GM18868 (cell line): ENCODE data around the gene IL2RA.
"Not testable (repeated sequence)": the region's sequence is repeated elsewhere in the genome, so short reads cannot be mapped to it uniquely, and the experiment has no call there.

Source experiments
- ATAC-seq: cut with Tn5 transposase; IDR thresholded peaks from one replicate; pipeline ENCODE4 v1.9.1; 2021; ENCODE audit warnings: mild to moderate bottlenecking, moderate library complexity; ENCODE audit not compliant: unreplicated experiment

IL2RA gene

GRCh38 chr10:6062101-6062771 is at the start of gene IL2RA:
Gene IL2RA, minus strand, starts transcription at chr10:6062367. Its CDS starts 216 bp downstream, at chr10:6062151.
- ATAC-seq: peak; percentile 28

DNA sequence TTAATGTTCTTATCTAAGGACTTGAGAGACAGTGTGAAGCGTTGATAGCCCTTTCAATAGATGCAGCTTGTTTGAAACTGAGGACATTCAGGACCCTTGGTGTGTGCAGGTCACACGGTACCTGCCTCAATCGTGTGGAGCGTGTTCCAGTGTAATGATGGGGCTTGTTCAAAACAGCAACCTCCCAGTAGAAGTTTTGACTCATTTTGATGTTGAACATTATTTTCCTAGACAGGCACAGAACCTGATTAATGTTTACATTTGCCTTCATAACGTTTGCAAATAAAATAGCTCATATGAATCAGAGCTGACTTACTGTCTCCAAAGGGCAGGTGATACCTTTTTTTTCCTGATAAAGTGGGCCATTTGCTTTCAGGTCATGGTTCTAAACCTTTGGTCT is 48.0 kb upstream of the IL2RA start:
- ATAC-seq: no peak

- no peak for ATAC-seq
Observed at GRCh38 chr10:6109444-6109775, 47.2 kb upstream of the IL2RA start.

- ATAC-seq: no peak
Observed at GRCh38 chr10:6108631-6109443, 46.7 kb upstream of the IL2RA start.

GRCh38 chr10:6108072-6108471 is 45.9 kb upstream of the IL2RA start:
- ATAC-seq: no peak

- not testable (repeated sequence) for ATAC-seq
Observed at GRCh38 chr10:6107616-6108015, 45.4 kb upstream of the IL2RA start.

DNA sequence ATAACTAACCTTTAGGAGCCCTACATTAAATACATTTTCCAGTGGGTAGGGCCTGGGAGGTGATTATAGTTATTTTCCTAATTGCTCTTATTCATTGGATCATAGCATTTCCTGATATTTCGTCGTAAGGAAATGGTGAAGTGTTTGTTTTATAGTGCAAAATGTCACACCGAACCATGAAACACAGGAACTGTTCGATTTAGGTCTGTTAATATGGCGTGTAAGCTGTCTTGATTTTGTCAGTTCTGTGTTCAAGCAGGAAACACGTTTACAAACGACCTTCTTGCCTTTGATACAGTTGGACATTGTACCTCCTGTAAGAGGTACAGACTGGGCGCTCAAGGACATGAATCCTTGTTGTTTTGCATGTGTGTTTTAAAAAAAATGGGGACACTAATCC is 41.4 kb upstream of the IL2RA start:
- ATAC-seq: no peak

DNA sequence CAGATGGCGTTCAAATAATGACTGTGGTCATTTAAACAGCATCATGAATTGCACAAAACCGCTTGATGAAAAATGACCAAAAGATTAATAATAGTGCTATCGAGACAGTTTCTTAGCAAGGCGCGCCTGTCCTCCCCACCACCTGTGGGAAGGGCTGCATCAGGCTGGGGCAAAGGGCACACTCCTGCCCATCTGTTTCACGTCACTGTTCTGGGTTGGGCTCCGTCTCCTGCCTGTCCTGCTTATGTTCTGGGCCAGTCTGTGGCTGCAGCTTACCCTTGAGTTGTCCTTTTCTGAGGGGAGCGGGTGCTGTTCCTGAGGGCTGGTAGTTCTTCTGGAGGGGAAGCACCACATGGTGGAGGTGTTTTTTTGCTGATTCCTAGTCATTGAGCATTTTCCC is 40.0 kb upstream of the IL2RA start:
- no peak for ATAC-seq

- no peak for ATAC-seq
Observed at GRCh38 chr10:6101181-6101580, 39.0 kb upstream of the IL2RA start.

GRCh38 chr10:6100370-6100769 is 38.2 kb upstream of the IL2RA start:
- ATAC-seq: no peak

- ATAC-seq: no peak
Observed at GRCh38 chr10:6098156-6098555, 36.0 kb upstream of the IL2RA start.

GRCh38 chr10:6097063-6097462 is 34.9 kb upstream of the IL2RA start:
- no peak for ATAC-seq

DNA sequence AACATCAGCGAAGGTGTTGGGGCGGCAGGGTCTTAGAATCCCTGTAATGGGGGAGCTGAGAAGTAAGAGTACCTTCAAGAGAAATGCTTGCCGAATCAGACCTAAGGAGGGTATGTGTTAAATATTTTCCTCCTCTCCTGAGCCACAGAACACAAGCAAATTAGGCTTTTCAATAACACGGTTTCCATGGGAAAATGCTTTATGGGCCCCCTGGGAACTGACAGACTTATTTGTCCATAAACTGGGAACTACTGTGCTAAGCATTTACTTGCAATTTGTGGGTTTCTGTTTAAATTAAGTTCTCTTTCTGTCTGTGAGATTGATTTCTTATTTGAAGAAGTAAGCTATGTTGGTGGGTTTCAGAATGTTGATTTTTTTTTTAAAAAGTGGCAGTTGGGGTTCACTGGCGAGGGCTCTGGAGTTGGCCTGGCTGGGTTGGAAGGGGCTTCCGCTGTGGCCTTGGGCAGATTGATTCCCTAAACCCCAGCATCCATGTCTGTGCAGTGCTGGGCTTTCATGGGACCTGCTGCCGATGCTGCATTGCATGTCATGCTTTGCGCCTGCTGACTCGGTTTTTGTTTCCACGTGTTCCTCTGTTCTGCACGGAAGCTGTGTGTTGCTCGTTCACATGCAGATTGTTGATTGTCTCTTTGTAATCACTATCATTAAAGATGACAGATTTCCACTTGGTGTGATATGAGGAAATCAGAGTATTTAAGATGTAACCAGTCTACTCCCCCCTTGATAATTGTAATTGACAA is 33.8 kb upstream of the IL2RA start:
- no peak for ATAC-seq

DNA sequence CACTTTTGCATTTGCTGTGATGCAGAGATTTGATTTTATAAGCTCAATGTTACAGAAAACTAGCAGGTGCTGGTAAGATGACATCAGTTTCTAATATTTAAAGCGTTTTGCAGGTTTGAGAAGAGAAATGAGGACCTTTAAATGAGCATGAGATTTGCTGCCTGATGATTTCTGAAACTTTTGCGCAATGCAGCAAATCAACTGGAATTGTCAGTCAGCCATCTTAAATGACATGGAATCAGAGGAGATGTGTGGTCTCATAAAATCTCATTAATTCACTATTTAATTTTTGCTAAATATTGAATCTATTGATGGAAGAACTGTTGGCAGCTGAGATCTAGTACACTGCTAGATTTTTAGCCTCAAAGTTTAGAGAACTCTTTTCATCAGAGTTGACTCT is 30.6 kb upstream of the IL2RA start:
- ATAC-seq: no peak

DNA sequence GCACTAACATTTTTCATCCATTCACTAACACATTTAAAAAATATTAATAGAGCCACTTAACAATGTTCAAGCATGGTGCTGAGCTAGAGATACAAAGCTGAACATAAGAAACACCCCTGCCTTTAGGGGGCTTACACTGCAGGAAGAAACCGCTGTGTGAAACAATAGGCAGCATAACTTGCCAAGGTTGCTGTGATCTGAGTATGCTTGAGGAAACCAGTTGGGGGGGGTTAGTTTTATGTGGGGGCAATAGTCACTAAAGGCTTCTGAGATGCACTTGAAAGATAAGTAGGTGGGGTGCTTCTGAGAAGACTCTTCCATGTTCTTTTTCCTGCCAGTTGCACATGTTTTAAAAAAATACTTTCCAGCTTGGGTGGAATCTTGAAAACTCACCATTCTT is 29.5 kb upstream of the IL2RA start:
- ATAC-seq: no peak

DNA sequence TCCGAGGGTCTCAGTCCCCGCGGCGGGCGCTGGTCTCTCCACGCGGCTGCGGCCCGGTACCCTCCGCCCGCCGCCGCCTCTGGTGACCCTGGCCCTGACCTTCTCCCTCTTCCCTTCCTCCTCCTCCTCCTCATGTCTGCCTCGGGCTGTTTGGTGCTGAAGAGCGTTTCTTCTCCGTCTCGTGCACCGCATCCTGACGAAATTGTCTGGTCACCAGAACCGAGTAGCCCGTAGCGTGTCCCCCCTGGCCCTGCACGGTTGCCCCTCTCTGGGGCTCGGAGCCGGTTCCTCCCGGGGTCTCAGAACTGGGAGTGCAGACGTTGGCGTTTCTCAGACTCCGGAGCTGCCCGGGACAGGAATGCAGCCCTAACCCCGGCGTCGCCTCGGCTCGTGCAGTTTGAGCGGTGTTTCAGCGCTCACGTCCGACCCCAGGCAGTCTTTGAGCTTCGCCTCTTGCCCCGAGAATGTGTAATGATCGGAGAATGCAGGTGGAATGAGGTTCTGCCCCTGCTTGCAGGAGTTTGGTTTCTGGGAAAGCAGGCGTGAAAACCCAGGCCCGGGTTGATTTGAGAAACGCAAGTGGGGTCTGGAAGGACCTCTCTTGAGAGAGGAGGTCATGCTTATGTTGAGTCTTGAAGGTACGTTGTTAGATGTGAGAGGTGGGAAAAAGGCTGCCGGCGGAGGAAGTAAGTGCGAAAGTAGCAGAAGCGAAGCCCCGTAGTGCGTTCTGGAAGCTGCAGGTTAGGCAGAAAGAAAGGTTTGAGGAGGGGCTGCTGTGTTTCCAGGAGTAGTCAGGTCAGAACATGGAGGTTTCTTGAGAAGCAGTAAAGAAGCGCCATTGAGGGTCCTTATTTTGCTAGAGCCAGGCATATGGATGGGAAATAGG is 27.4 kb upstream of the IL2RA start:
- no peak for ATAC-seq

GRCh38 chr10:6088721-6089333 is 26.7 kb upstream of the IL2RA start, which contains the start of gene RBM17:
Gene RBM17, plus strand, starts transcription at chr10:6089034. Its CDS starts 8,032 bp downstream, at chr10:6097066.
- ATAC-seq: peak; percentile 78

GRCh38 chr10:6086375-6087233 is 24.4 kb upstream of the IL2RA start:
- ATAC-seq: peak; percentile 52
